A549 (cell line): ENCODE measurements around the gene SCN2B.

ENCODE experiments used
- BCL3 ChIP-seq: fragments of >200 bp; sonication (Bioruptor Twin); formaldehyde crosslinking; IDR thresholded peaks from 3 replicates; pipeline ENCODE4 v1.6.1; 2016
- CHD2 ChIP-seq: fragments of 150-350 bp; IDR thresholded peaks from 2 replicates; pipeline ENCODE4 v1.6.1; 2014; ENCODE audit warnings: low read length; ENCODE audit not compliant: partially characterized antibody
- ELK1 ChIP-seq: fragments of 150-350 bp; IDR thresholded peaks from 2 replicates; pipeline ENCODE4 v1.6.1; 2014; ENCODE audit warnings: low read depth, mild to moderate bottlenecking, low read length
- HDAC2 ChIP-seq: fragments of 200-600 bp; sonication (generic); IDR thresholded peaks from 2 replicates; pipeline ENCODE4 v1.6.1; 2016
- HMGXB4 ChIP-seq: fragments of 250-450 bp; sonication (Bioruptor Pico); IDR thresholded peaks from 2 replicates; pipeline ENCODE4 v1.5.0; 2021; ENCODE audit warnings: mild to moderate bottlenecking, moderate library complexity, borderline replicate concordance
- MYC ChIP-seq: IDR thresholded peaks from 2 replicates; pipeline ENCODE4 v1.6.1; 2012; ENCODE audit warnings: mild to moderate bottlenecking, inconsistent platforms, low read length, improper control_type of control experiment, borderline replicate concordance
- TF ChIP-seq, protein P1 (sequence below): fragments of >200 bp; sonication (Bioruptor Twin); formaldehyde crosslinking; IDR thresholded peaks from 3 replicates; pipeline ENCODE4 v1.5.1; 2016
- TF ChIP-seq, protein P2 (sequence below): IDR thresholded peaks from 2 replicates; pipeline ENCODE4 v1.6.1; 2012
- TF ChIP-seq, protein P3 (sequence below): fragments of 200-600 bp; sonication (generic); IDR thresholded peaks from 2 replicates; pipeline ENCODE4 v1.6.1; 2016; ENCODE audit warnings: antibody characterized with exemption, mild to moderate bottlenecking, moderate library complexity

- no peak for TF ChIP-seq CHD2
- TF ChIP-seq, protein P1, sequence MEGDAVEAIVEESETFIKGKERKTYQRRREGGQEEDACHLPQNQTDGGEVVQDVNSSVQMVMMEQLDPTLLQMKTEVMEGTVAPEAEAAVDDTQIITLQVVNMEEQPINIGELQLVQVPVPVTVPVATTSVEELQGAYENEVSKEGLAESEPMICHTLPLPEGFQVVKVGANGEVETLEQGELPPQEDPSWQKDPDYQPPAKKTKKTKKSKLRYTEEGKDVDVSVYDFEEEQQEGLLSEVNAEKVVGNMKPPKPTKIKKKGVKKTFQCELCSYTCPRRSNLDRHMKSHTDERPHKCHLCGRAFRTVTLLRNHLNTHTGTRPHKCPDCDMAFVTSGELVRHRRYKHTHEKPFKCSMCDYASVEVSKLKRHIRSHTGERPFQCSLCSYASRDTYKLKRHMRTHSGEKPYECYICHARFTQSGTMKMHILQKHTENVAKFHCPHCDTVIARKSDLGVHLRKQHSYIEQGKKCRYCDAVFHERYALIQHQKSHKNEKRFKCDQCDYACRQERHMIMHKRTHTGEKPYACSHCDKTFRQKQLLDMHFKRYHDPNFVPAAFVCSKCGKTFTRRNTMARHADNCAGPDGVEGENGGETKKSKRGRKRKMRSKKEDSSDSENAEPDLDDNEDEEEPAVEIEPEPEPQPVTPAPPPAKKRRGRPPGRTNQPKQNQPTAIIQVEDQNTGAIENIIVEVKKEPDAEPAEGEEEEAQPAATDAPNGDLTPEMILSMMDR = no peak
- TF ChIP-seq, protein P2, sequence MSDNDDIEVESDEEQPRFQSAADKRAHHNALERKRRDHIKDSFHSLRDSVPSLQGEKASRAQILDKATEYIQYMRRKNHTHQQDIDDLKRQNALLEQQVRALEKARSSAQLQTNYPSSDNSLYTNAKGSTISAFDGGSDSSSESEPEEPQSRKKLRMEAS = no peak
- no peak for TF ChIP-seq HMGXB4 (CRISPR knock-in tag)
- no peak for TF ChIP-seq MYC
- no peak for TF ChIP-seq HDAC2
- TF ChIP-seq, protein P3, sequence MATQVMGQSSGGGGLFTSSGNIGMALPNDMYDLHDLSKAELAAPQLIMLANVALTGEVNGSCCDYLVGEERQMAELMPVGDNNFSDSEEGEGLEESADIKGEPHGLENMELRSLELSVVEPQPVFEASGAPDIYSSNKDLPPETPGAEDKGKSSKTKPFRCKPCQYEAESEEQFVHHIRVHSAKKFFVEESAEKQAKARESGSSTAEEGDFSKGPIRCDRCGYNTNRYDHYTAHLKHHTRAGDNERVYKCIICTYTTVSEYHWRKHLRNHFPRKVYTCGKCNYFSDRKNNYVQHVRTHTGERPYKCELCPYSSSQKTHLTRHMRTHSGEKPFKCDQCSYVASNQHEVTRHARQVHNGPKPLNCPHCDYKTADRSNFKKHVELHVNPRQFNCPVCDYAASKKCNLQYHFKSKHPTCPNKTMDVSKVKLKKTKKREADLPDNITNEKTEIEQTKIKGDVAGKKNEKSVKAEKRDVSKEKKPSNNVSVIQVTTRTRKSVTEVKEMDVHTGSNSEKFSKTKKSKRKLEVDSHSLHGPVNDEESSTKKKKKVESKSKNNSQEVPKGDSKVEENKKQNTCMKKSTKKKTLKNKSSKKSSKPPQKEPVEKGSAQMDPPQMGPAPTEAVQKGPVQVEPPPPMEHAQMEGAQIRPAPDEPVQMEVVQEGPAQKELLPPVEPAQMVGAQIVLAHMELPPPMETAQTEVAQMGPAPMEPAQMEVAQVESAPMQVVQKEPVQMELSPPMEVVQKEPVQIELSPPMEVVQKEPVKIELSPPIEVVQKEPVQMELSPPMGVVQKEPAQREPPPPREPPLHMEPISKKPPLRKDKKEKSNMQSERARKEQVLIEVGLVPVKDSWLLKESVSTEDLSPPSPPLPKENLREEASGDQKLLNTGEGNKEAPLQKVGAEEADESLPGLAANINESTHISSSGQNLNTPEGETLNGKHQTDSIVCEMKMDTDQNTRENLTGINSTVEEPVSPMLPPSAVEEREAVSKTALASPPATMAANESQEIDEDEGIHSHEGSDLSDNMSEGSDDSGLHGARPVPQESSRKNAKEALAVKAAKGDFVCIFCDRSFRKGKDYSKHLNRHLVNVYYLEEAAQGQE = no peak
- TF ChIP-seq ELK1 = no peak
- TF ChIP-seq BCL3 = no peak
These were observed 1.1 kb downstream of the SCN2B start for GRCh38 chr11:118175031-118175992.
